Cardiac muscle cell (in vitro differentiated cells and primary cell): Measurements from ENCODE around the gene SECTM1. TPM values are rescaled to one million over a fixed set of nuclear protein-coding genes. Genes with fewer than 3 reads are reported as not detected.
A peak's percentile ranks its signal among the peaks of the same experiment; 100 is the strongest.

ENCODE experiments used
- DNase-seq, 2 donors: peaks; one replicate each; pipeline versions ENCODE4 v3.0.0 to v3.0.0-alpha.2; 2010 to 2017; ENCODE audit warnings: low read depth in 1 of 2, low spot score in 1 of 2
- H3K27ac ChIP-seq: fragments of 200-600 bp; sonication (generic); 2 replicates; pipeline ENCODE4 v1.5.1; 2016
- H3K27me3 ChIP-seq: fragments of 200-600 bp; sonication (generic); 2 replicates; pipeline ENCODE4 v1.6.0; 2016; ENCODE audit warnings: control low read depth
- H3K36me3 ChIP-seq: fragments of 200-600 bp; sonication (generic); 2 replicates; pipeline ENCODE4 v1.5.1; 2016; ENCODE audit warnings: control low read depth
- H3K4me1 ChIP-seq: fragments of 200-600 bp; sonication (generic); 2 replicates; pipeline ENCODE4 v1.8.1; 2017; ENCODE audit warnings: low read depth, mild to moderate bottlenecking, mixed run types
- H3K4me3 ChIP-seq: fragments of 200-600 bp; sonication (generic); 2 replicates; pipeline ENCODE4 v1.5.1; 2016; ENCODE audit warnings: mild to moderate bottlenecking
- H3K9me3 ChIP-seq: fragments of 200-600 bp; sonication (generic); 2 replicates; pipeline ENCODE4 v1.5.1; 2017; ENCODE audit warnings: low read depth, mild to moderate bottlenecking, control low read depth
- CTCF ChIP-seq: IDR thresholded peaks from 2 replicates; pipeline ENCODE4 v1.5.1; 2012; ENCODE audit warnings: low read depth, mild to moderate bottlenecking, low read length
- polyA plus RNA-seq: library from polyadenylated mRNA; unstranded; fragments of >200 nt; fragmentation: Nextera tagmentation; extraction: Ambion mirVana; gene quantifications from 2 replicates; pipeline ENCODE4 v1.2.1, GENCODE V29; 2016
- total RNA-seq: library from RNA; depleted of rRNA; stranded (reverse); fragments of >200 nt; gene quantifications from 2 replicates; pipeline ENCODE4 v1.2.3, GENCODE V29; 2016

SECTM1 gene
- total and polyA plus RNA-seq, 2 experiments from 2014 or later: not detected

DNA sequence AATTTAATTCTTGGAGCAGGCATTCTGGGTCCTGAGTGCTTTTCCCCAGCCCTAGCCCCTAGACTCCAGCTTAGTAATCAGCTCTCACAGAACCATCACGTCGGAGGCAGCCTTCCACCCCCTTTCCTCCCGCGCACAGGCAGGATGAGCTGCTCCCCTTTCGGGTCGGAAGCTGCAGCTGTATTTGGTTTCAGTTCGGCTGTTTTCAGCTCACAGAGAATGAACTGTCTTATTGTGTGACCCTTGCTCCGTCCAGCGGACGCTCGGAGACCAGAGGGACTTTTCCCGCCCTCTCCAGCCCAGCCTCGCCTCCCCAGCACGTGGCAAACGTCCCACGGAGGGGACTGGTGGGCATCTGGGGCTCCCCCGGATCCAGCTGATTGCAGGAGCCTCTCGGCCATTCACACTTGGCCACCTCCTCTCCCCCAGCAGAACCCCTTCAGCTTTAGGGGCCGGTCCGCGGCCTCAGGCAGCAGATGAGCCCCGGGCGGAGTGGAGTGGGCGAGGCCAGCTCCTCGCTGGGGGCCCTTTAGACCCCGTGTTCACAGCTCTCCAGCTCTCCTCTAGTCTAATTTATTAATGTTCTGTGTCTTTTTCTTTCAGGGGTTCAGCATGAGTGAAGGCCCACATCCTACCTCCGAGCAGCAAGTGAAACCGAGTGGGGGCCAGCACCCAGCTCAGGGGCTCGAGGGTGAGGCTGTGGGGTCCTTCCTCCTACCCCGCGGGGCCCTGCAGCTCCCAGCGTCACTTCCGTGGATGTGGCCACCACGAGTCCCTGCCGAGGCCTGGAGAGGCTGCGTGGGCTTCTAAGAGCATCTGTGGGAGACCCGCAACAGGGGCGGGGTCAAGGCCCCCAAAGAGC is 37.1 kb upstream of the SECTM1 start:
- peaks cover 21% of the 10 kb centered on the region for H3K27me3 ChIP-seq
- H3K9me3 ChIP-seq: no peaks in the 10 kb centered on the region
- TF ChIP-seq CTCF: no peak
- no peak overlapping the region for H3K4me3 ChIP-seq
- DNase-seq: peak in 1 of 2 donors; percentile 13
- no peaks in the 10 kb centered on the region for H3K36me3 ChIP-seq
- no peak overlapping the region for H3K27ac ChIP-seq
- peaks cover 11% of the 10 kb centered on the region for H3K4me1 ChIP-seq

- peaks cover 13% of the 10 kb centered on the region for H3K4me1 ChIP-seq
- TF ChIP-seq CTCF: no peak
- H3K36me3 ChIP-seq: no peaks in the 10 kb centered on the region
- H3K27me3 ChIP-seq: peaks cover 13% of the 10 kb centered on the region
- DNase-seq: no peak
- no peak overlapping the region for H3K4me3 ChIP-seq
- H3K9me3 ChIP-seq: no peaks in the 10 kb centered on the region
- H3K27ac ChIP-seq: no peak overlapping the region
Observed at GRCh38 chr17:82369211-82369610, 35.6 kb upstream of the SECTM1 start.

- no peak overlapping the region for H3K4me3 ChIP-seq
- H3K9me3 ChIP-seq: no peaks in the 10 kb centered on the region
- DNase-seq: peak in 1 of 2 donors; percentile 42
- H3K36me3 ChIP-seq: no peaks in the 10 kb centered on the region
- H3K27me3 ChIP-seq: peaks cover 5% of the 10 kb centered on the region
- no peak overlapping the region for H3K27ac ChIP-seq
- TF ChIP-seq CTCF: no peak
- H3K4me1 ChIP-seq: peaks cover 12% of the 10 kb centered on the region
Observed at GRCh38 chr17:82367724-82368524, 34.4 kb upstream of the SECTM1 start.

GRCh38 chr17:82366749-82367148 is 33.2 kb upstream of the SECTM1 start:
- H3K36me3 ChIP-seq: no peaks in the 10 kb centered on the region
- TF ChIP-seq CTCF: no peak
- no peak for DNase-seq

DNA sequence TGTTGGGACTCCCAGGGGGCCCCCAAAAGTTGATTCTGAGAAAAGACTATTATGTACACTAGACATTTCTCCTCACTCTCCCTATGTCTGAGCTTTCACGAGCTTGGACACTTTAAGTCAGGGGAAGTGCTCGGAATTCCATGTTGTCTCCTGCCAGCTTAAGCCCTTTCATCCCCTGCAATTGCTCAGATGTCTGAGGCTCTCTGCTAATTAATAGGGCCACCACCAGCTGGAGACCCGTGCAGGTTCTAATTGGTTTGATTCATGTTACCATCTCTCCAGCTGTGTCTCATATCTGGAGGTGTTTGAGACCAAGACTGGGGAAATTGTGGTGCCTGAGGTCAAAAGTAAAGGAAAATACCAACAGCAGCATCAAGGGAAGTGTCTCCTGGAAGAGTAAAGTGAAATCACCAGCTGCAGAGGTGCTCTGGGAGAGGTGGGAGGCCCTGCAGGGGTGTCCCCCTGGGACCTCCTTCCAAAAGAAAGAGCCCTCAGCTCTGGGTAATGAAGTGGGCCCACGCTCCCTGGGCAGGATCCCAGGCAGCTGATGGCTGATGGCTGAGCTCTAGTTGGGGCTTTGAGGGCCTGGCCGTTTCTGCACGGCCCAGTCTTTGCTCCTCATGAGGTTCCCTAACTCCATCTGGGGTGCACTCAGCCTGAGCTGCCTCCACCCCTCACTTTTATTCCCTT is 32.2 kb upstream of the SECTM1 start:
- H3K9me3 ChIP-seq: no peaks in the 10 kb centered on the region

More at GRCh38 chr17:82366749-82367148, 33.2 kb upstream of the SECTM1 start:
- Histone ChIP-seq H3K9me3 (no peaks in the 10 kb centered on the region), H3K4me1 (peaks cover 2% of the 10 kb centered on the region), H3K27ac (no peak overlapping the region), H3K4me3 (no peak overlapping the region), H3K27me3 (peaks cover under 1% of the 10 kb centered on the region)

More for the DNA sequence above, 32.2 kb upstream of the SECTM1 start:
- no peak overlapping the region for H3K27ac ChIP-seq
- no peaks in the 10 kb centered on the region for H3K27me3 ChIP-seq
- no peak for DNase-seq
- no peak overlapping the region for H3K4me3 ChIP-seq
- peaks cover 2% of the 10 kb centered on the region for H3K4me1 ChIP-seq
- TF ChIP-seq CTCF: no peak
- H3K36me3 ChIP-seq: no peaks in the 10 kb centered on the region
